Vagina (tissue), 2 donors: ENCODE measurements around the gene ANKRD60.

ENCODE experiments used
- CTCF ChIP-seq, 3 experiments: fragments of 450-650 bp in 2 of 3; fragments of 200-600 bp in 1 of 3; sonication (generic) in 1 of 3; IDR thresholded peaks; one replicate each; pipeline ENCODE4 v1.5.1; 2017 to 2019; ENCODE audit warnings: antibody characterized with exemption in 3 of 3, mild to moderate bottlenecking in 2 of 3, moderate library complexity in 2 of 3
- POLR2A ChIP-seq, 2 donors: fragments of 450-650 bp; IDR thresholded peaks; one replicate each; pipeline ENCODE4 v1.6.1; 2017; ENCODE audit warnings: antibody characterized with exemption in 2 of 2, mild to moderate bottlenecking in 2 of 2, moderate library complexity in 2 of 2
- POLR2AphosphoS5 ChIP-seq, 2 donors: sonication (generic); formaldehyde crosslinking; IDR thresholded peaks; one replicate each; pipeline ENCODE4 v1.9.0; 2017; ENCODE audit warnings: antibody characterized with exemption in 2 of 2, mild to moderate bottlenecking in 2 of 2, low read depth in 1 of 2; ENCODE audit not compliant: insufficient read depth in 1 of 2

- TF ChIP-seq CTCF (IDR thresholded peaks at IDR 0.05) (no peak), POLR2A (IDR thresholded peaks at IDR 0.05) (no peak), POLR2AphosphoS5 (IDR thresholded peaks at IDR 0.05; ENCODE audit: insufficient read depth in 1 of 2, low read depth in 1 of 2) (no peak)
Observed at GRCh38 chr20:58219342-58219700, 9.1 kb downstream of the ANKRD60 start.
